Transverse colon (tissue), 4 donors: ENCODE data around the gene HSPH1. TPM values are rescaled to one million over a fixed set of nuclear protein-coding genes. Genes with fewer than 3 reads are reported as not detected.
"Not testable (repeated sequence)": the region's sequence is repeated elsewhere in the genome, so short reads cannot be mapped to it uniquely, and the experiment has no call there.

Experiments
- DNase-seq: peaks from one replicate; pipeline ENCODE4 v3.0.0-alpha.2; 2019
- H3K27ac ChIP-seq, 4 donors: fragments of 200-600 bp; sonication (generic); 2 replicates each; pipeline ENCODE4 v1.5.1; 2016 to 2018; ENCODE audit warnings: inconsistent platforms in 4 of 4
- H3K27me3 ChIP-seq: fragments of 200-600 bp; sonication (generic); 2 replicates; pipeline ENCODE4 v1.5.1; 2017; ENCODE audit warnings: inconsistent platforms
- H3K36me3 ChIP-seq, 4 donors: fragments of 200-600 bp; sonication (generic); 2 replicates each; pipeline ENCODE4 v1.5.1; 2017 to 2019; ENCODE audit warnings: inconsistent platforms in 4 of 4
- H3K4me1 ChIP-seq, 4 donors: fragments of 200-600 bp; sonication (generic); 2 replicates each; pipeline ENCODE4 v1.5.1; 2017 to 2020; ENCODE audit warnings: inconsistent platforms in 4 of 4
- H3K4me3 ChIP-seq, 4 donors: fragments of 200-600 bp; sonication (generic); 1 replicate in 1 of 4; 2 replicates in 3 of 4; pipeline versions ENCODE4 v1.5.1 to v1.6.1; 2017 to 2019; ENCODE audit warnings: inconsistent platforms in 4 of 4
- H3K9me3 ChIP-seq, 2 donors: fragments of 200-600 bp; sonication (generic); 2 replicates each; pipeline ENCODE4 v1.5.1; 2017 to 2019; ENCODE audit warnings: inconsistent platforms in 2 of 2
- CTCF ChIP-seq, 5 experiments: fragments of 200-600 bp in 3 of 5; fragments of 450-650 bp in 2 of 5; sonication (generic) in 3 of 5; IDR thresholded peaks; 1 replicate in 2 of 5; 2 replicates in 3 of 5; pipeline ENCODE4 v1.5.1; 2016 to 2017; ENCODE audit warnings: antibody characterized with exemption in 5 of 5, inconsistent platforms in 3 of 5, mild to moderate bottlenecking in 2 of 5, moderate library complexity in 1 of 5
- EP300 ChIP-seq: sonication (generic); formaldehyde crosslinking; IDR thresholded peaks from one replicate; pipeline ENCODE4 v1.6.1; 2017; ENCODE audit warnings: antibody characterized with exemption, low read depth
- POLR2A ChIP-seq: fragments of 450-650 bp; IDR thresholded peaks from one replicate; pipeline ENCODE4 v1.6.1; 2016; ENCODE audit warnings: antibody characterized with exemption, mild to moderate bottlenecking, moderate library complexity
- POLR2AphosphoS5 ChIP-seq, 3 donors: sonication (generic); formaldehyde crosslinking; IDR thresholded peaks; one replicate each; pipeline ENCODE4 v1.6.1; 2016; ENCODE audit warnings: antibody characterized with exemption in 3 of 3
- WGBS, 2 donors: methylation state at CpG; one replicate each; pipeline ENCODE4 v1.1.5; 2018; ENCODE audit warnings: low coverage in 1 of 2; 5-methylcytosine and 5-hydroxymethylcytosine counted together
- in situ Hi-C, 4 donors: fragments of 200-750 bp; cut with MboI; loops; one replicate each; pipeline versions ENCODE4 v1.15.0 to v1.15.1; 2017; ENCODE audit warnings: low sequenced_read_pairs in 3 of 4, low pct_ligation_motif_present in 1 of 4, low pct_unique_long_range_greater_than_20kb in 1 of 4
- intact Hi-C: fragments of 100-400 bp; cut with DNase I; formaldehyde crosslinking; loops from one replicate; pipeline ENCODE4 v1.15.1; 2023; ENCODE audit warnings: low total_unique reads
- total RNA-seq, 4 donors: library from RNA; depleted of rRNA; stranded (reverse); fragments of >200 nt; gene quantifications; one replicate each; pipeline ENCODE4 v1.1.0, GENCODE V29; 2016

HSPH1 gene
- total RNA-seq, 4 donors from 2014 or later: 16.1 to 58.3 (median 30.7) TPM

- in situ Hi-C loops (no loop called here), intact Hi-C loops (no loop called here)
- peaks cover 3% of the 10 kb centered on the region for H3K27me3 ChIP-seq
- H3K36me3 ChIP-seq: no peaks in the 10 kb centered on the region
- H3K9me3 ChIP-seq: no peaks in the 10 kb centered on the region
- no peaks in the 10 kb centered on the region for H3K4me1 ChIP-seq
- no peak for TF ChIP-seq POLR2A
- DNase-seq: no peak
- no peak overlapping the region for H3K4me3 ChIP-seq
- 52 to 60% methylated on average over 4 to 7 of the region's 7 CpGs for WGBS, 2 donors
- H3K27ac ChIP-seq: no peak overlapping the region
Observed at GRCh38 chr13:31101472-31102170, 60.1 kb downstream of the HSPH1 start.

GRCh38 chr13:31100721-31101120, 61.0 kb downstream of the HSPH1 start:
- intact Hi-C loops: no loop called here

GRCh38 chr13:31097911-31098434, 63.7 kb downstream of the HSPH1 start:
- H3K4me1 ChIP-seq, H3K27me3 ChIP-seq, intact Hi-C loops, H3K4me3 ChIP-seq, in situ Hi-C loops, H3K36me3 ChIP-seq, DNase-seq, H3K9me3 ChIP-seq, H3K27ac ChIP-seq: not testable (repeated sequence)
- WGBS, 2 donors: 20 to 29% methylated on average over 2 to 3 of the region's 3 CpGs

More at GRCh38 chr13:31100721-31101120, 61.0 kb downstream of the HSPH1 start:
- in situ Hi-C loops: no loop called here
- Histone ChIP-seq H3K9me3 (no peaks in the 10 kb centered on the region), H3K27me3 (peaks cover 3% of the 10 kb centered on the region), H3K27ac (no peak overlapping the region), H3K36me3 (no peaks in the 10 kb centered on the region), H3K4me1 (peaks cover 0 to 7% (median 0%) of the 10 kb centered on the region in 4 donors), H3K4me3 (no peak overlapping the region)
- 64 to 68% methylated on average over 6 to 7 of the region's 7 CpGs for WGBS, 2 donors
- TF ChIP-seq POLR2AphosphoS5 (IDR thresholded peaks at IDR 0.05): no peak
- TF ChIP-seq EP300: no peak
- no peak for TF ChIP-seq POLR2A
- no peak for TF ChIP-seq CTCF (IDR thresholded peaks at IDR 0.05)
- DNase-seq: no peak

- 50 to 64% methylated on average over 2 to 10 of the region's 10 CpGs for WGBS, 2 donors
- DNase-seq: peak; percentile 72
Observed at GRCh38 chr13:31096654-31097302, 64.9 kb downstream of the HSPH1 start.

More at GRCh38 chr13:31096654-31097302, 64.9 kb downstream of the HSPH1 start:
- in situ Hi-C loops (no loop called here), intact Hi-C loops (no loop called here)
- Histone ChIP-seq H3K9me3 (no peaks in the 10 kb centered on the region), H3K36me3 (no peaks in the 10 kb centered on the region), H3K27ac (no peak overlapping the region), H3K4me1 (peaks cover 0 to 7% (median 0%) of the 10 kb centered on the region in 4 donors), H3K27me3 (peaks cover 3% of the 10 kb centered on the region), H3K4me3 (no peak overlapping the region)
- no peak for TF ChIP-seq CTCF (IDR thresholded peaks at IDR 0.05)
- no peak for TF ChIP-seq POLR2A
- no peak for TF ChIP-seq POLR2AphosphoS5 (IDR thresholded peaks at IDR 0.05)
- no peak for TF ChIP-seq EP300
